Stimulated activated CD4-positive, alpha-beta T cell treated with anti-CD3 and anti-CD28 coated beads, Interleukin-2, amount 100 ng/mL, for 48 hours (primary cell): ENCODE data around the gene CLCN3.
A peak's percentile ranks its signal among the peaks of the same experiment; 100 is the strongest.
"Not testable (repeated sequence)": the region's sequence is repeated elsewhere in the genome, so short reads cannot be mapped to it uniquely, and the experiment has no call there.

Experiments
- DNase-seq, 2 donors: peaks; one replicate each; pipeline ENCODE4 v3.0.0-alpha.2; 2020

CLCN3 gene

GRCh38 chr4:169619958-169620879 is at the start of gene CLCN3:
Gene CLCN3, plus strand, starts transcription at chr4:169620578. Its CDS starts 15,351 bp downstream, at chr4:169635929.
- peak; percentile 83 to 88 for DNase-seq

- not testable (repeated sequence) for DNase-seq
Measured at GRCh38 chr4:169571012-169571411, 49.4 kb upstream of the CLCN3 start.

GRCh38 chr4:169571435-169571834 is 48.9 kb upstream of the CLCN3 start:
- DNase-seq, result no peak

DNA sequence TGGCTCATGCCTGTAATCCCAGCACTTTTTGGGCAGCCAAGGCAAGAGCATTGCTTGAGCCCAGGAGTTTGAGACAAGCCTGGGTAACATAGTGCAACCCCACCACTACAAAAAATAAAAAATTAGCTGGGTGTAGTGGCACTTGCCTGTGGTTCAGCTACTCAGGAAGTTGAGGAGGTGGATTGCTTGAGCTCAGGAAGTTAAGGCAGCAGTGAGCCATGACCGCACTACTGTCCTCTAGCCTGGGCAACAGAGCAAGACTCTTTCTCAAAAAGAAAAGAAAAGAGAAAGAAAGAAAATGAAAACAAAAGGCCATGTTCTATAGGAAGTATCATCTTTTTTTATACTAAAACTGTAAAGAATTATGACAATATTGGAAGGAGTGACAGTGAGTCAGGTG is 46.5 kb upstream of the CLCN3 start:
- DNase-seq, result no peak

GRCh38 chr4:169582203-169582602 is 38.2 kb upstream of the CLCN3 start:
- no peak for DNase-seq

GRCh38 chr4:169582706-169583105 is 37.7 kb upstream of the CLCN3 start:
- no peak for DNase-seq

- no peak for DNase-seq
Measured at GRCh38 chr4:169583563-169583962, 36.8 kb upstream of the CLCN3 start.

- DNase-seq, result no peak
Measured at GRCh38 chr4:169593050-169593560, 27.3 kb upstream of the CLCN3 start.

DNA sequence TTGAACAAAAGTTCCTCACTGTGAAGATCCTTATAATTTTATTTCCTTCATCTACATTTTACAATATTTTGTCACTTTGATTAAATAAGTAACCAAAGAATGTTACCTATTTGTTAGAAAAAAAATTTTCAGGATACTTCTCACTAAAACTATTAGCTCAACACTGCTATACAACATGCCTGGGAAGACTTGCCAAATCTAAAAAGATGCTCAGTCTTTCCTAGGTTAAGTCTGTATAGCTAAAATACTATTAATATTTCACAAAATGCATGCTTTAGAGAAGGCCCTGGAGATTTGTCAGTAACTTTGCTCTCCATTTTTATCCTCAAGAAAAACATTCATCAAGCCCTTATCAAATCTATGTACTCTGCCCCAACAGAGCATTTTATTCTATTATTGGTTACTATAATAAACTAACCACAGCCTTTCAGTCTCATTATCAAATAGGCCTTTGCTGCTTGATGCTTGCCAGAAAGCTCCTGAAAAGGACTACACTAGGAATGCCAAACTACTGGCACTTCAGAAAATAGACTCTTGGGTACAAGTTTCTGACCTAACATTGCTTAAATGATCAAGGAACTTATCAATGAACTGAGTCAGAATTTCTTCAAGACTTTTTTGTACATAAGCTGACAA is 25.7 kb upstream of the CLCN3 start:
- no peak for DNase-seq

GRCh38 chr4:169601016-169601771 is 19.2 kb upstream of the CLCN3 start:
- DNase-seq, result no peak

GRCh38 chr4:169603312-169603711 is 17.1 kb upstream of the CLCN3 start:
- no peak for DNase-seq

DNA sequence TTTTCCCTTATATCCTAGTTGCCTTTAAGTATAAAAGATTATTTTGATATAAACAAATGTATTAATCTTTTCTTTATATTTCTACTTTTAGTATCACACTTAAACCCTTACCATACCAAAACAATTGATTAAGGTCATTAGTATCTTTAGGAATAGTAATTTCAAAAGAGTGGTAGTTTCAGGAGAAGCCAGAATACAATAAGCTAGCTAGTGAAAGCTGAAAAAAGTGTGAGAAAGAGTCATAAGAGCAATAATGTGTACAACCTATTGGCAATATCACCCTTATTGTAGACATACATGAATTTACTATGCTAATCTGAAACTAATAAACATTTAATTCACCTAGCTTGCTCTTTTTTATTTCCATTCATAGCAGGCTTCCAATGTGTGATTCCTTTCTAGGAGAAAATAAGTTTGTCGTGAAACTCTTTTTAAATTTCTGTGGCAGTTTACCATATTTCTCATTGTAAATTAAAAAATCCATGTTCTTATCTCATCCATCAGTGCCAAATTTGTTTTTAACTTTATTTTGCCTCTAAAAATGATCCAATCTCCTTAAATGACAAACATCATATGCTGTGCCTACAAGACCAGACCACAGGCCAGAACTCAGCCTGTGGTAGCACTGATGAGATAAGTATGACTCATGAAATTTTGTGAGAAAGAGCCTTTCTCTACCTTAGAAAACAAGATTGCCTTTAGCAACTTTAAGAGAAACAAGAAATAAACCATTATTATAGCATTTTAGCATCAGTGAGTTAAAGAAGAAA is 16.1 kb upstream of the CLCN3 start:
- DNase-seq, result no peak

DNA sequence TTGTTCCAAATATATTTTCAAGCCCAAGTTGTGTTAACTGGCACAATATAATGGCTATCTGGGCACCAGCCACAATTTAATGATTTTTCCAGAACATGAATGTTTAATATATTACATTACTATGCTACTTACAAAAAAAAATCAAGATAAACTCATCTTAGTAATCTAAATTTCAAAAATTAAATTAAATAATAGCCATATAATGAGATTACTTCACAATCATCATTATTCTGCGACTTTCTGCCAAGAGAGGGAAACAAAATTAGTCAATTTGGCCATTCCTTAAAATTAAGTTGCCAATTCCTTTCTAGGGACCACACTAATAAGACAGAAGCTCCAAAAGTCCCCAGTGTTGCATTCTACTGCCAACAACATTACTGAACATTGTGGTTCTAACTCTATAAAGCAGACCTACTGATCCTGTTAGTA is 15.5 kb upstream of the CLCN3 start:
- DNase-seq, result no peak

DNA sequence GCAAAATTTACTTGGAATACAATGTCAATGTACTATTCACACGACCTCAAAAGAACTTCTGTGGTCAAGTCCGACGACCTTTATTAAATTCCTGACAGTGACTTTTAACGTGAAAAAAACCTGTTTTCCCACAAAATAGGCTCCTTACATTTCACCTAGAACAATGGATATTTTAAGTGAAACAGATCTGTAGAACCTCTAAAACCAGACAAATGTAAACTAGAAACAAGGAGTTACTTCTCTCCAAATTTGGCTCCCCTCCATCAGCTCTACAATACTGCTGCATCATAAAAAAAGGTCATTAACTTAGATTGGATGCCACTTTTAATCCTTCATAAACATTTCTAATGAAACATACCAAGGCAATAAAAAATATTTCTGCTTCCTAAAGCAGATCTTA is 9.2 kb upstream of the CLCN3 start:
- DNase-seq, result no peak

GRCh38 chr4:169611991-169612870 is 8.1 kb upstream of the CLCN3 start, which contains the start of gene NEK1:
Gene NEK1, minus strand, starts transcription at chr4:169612583. Its CDS starts 9,953 bp downstream, at chr4:169602630.
- peak; percentile 82 to 83 for DNase-seq

DNA sequence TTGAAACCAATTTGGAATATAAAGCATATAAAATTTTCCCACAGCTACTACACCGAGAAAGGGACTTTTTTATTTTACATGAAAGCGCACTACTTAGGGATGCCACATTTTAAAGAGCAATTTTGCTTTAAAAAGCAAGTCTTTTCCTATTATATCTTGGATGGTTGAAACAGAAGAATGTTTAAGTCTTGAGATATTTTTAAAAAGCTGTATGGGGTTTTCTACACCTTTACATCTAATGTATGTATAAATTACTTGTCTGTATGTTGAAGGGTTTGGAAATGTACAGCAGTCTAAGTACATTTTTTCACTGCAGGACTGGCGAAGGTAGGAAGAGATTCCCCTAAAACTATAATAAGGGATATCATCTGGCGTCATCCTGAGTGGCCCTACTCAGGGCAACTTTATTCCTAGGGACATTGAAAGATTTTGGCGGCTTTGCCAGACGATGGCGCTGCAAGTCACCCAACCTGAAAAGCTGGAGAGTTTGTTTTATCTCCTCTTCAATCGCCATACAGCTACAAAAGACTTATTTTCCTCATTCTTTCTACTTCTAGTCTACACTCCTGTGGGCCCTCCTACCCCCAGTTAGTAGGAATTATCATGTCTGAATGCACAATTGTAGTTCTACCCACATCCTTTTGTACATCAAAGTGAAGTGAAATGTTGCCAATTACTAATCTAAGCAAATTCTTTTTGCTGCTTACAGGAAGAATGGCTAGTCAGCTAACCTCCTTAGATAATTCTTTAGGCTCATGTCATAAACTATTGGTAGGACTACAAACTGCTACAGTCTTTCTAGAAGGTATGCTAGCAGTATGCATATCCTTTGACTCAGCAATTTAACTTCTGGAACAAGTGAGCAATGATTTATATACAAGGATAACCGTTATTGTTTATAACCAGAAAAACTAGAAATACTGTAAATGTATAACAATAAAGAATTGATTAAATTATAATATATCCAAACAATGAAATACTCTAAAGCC is 7.2 kb upstream of the CLCN3 start:
- peak; percentile 54 to 55 for DNase-seq

DNA sequence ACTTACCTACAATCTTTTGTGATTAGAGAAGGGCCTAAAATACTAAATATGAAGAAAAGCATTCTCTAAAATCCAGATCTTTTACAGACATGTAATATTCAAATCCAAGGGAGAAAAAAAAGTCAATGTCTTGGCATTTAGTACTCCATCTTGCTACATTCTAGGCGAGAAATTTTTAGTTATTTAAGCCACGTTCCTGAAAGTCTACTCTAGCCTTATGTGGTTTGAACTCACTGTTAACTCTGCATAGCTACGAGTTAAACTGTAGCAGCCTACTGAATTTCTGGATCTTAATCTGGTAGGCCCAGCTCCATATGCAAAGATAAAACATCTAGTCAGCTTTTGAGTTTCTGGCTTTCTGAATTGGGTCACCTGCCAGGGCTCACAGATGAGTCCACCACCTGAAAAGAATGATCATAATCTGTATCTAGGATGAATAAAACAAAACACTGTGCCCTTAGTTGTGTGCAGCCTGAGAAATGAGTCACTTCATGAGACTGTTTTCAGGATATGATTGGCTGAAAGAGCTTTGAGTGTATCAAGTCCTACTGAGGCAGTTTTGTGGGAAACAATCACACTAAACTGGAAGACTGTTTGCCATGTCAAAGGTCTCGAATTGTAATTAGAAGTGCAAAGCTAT is 4.8 kb upstream of the CLCN3 start:
- no peak for DNase-seq

DNA sequence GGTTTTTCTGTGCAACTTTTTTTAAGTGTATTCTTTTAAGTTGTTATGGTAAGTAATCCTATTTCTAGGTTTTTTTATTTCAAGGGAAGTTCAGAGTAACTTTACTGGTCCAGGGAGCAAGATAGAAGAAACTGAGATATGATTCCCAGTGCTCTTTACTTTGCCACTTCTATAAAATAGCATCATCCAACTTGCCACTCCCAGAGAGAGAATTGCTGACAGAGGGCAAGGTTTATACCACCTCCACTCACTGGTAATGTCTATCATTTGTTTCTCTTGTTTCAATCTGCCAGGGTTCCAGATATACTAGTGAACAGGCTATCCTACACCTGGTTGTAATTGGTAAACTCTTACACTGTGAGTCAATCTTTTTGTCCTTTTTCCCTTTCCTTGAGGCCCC is 3.5 kb upstream of the CLCN3 start:
- no peak for DNase-seq

DNA sequence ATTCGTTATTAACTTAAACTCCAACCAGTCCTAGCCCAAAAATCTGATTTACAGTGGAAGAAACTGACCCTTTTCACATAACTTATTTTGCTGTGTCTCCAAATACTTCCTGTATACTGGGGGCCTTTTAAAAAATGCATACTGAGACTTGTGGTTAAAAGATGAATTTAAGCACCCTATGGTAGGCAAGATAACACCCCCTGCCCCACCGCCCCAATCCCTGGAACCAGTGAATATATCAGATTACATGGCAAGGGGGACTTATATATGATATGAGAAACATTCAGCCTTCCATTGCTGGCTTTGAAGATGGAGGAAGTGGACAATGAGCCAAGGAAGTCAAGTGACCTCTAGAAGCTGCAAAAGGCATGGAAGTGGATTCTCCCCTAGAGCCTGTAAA is 3.1 kb upstream of the CLCN3 start:
- DNase-seq, result no peak
